Measurements from ENCODE around the gene TMTC1. TPM values are rescaled to one million over a fixed set of nuclear protein-coding genes. Genes with fewer than 3 reads are reported as not detected.

The TMTC1 gene
- total RNA-seq, 1 experiment from 2014 or later = 4.8 TPM

DNA sequence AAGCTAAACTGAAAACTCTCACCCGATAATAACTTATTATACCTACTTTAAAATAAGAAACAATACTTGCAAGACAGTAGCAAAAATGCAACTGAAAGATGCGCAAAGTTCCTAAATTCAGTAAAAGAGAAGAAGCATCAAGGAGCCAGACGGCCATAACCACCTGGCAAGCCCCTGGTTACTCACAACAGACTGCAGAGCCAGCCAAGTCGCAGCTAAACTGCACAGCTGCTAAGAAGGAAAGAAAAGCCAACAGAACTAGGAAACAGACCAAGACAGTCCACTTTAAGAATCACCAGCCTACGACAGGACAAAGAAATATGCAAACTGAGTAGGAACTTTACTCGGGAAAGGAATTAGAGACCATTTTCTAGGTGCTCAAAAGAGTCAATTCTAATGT lies 127.9 kb downstream of the TMTC1 start:
- no peak for TF ChIP-seq EZH2 (IDR thresholded peaks at IDR 0.05; ENCODE audit: low read depth)
- TF ChIP-seq, protein P1, sequence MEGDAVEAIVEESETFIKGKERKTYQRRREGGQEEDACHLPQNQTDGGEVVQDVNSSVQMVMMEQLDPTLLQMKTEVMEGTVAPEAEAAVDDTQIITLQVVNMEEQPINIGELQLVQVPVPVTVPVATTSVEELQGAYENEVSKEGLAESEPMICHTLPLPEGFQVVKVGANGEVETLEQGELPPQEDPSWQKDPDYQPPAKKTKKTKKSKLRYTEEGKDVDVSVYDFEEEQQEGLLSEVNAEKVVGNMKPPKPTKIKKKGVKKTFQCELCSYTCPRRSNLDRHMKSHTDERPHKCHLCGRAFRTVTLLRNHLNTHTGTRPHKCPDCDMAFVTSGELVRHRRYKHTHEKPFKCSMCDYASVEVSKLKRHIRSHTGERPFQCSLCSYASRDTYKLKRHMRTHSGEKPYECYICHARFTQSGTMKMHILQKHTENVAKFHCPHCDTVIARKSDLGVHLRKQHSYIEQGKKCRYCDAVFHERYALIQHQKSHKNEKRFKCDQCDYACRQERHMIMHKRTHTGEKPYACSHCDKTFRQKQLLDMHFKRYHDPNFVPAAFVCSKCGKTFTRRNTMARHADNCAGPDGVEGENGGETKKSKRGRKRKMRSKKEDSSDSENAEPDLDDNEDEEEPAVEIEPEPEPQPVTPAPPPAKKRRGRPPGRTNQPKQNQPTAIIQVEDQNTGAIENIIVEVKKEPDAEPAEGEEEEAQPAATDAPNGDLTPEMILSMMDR (conservative IDR thresholded peaks at IDR 0.05) = no peak

GRCh38 chr12:29653286-29653685 lies 130.5 kb downstream of the TMTC1 start:
- H3K36me3 ChIP-seq (ENCODE audit: low read depth) = no peaks in the 10 kb centered on the region
- no peaks in the 10 kb centered on the region for H3K79me2 ChIP-seq (ENCODE audit: low read depth)
- no peaks in the 10 kb centered on the region for H3K4me1 ChIP-seq (replicated peaks; ENCODE audit: insufficient read depth)
- intact Hi-C loops (cut with micrococcal nuclease; ENCODE audit: unreplicated experiment) = no loop called here
- no TSS peak for BruUV-seq (replicated peaks)
- no peak for DNase-seq
- H3K4me2 ChIP-seq = no peak overlapping the region
- H2AFZ ChIP-seq = no peak overlapping the region
- no peaks in the 10 kb centered on the region for H3K9me2 ChIP-seq (ENCODE audit: insufficient read depth)
- H3K9me3 ChIP-seq (ENCODE audit: insufficient read depth, low read depth) = no peaks in the 10 kb centered on the region
- H3K27ac ChIP-seq = no peak overlapping the region
- no peak for TF ChIP-seq EZH2 (IDR thresholded peaks at IDR 0.05; ENCODE audit: low read depth)
- TF ChIP-seq, protein P1 (conservative IDR thresholded peaks at IDR 0.05) = no peak
- no peak overlapping the region for H3K4me3 ChIP-seq
- no peaks in the 10 kb centered on the region for H3F3A ChIP-seq (ENCODE audit: insufficient read depth, low read depth)
- no peaks in the 10 kb centered on the region for H3K27me3 ChIP-seq (ENCODE audit: insufficient read depth, low read depth)
- H4K20me1 ChIP-seq (ENCODE audit: insufficient read depth) = no peaks in the 10 kb centered on the region
- CTCF ChIA-PET = no interaction called here
- POLR2A ChIA-PET (ENCODE audit: unreplicated experiment) = no interaction called here

More for the DNA sequence above, 127.9 kb downstream of the TMTC1 start:
- DNase-seq = no peak
- Histone ChIP-seq H3K36me3 (ENCODE audit: low read depth) (no peaks in the 10 kb centered on the region), H3K4me1 (replicated peaks; ENCODE audit: insufficient read depth) (no peaks in the 10 kb centered on the region), H3K9me3 (ENCODE audit: insufficient read depth, low read depth) (no peaks in the 10 kb centered on the region), H4K20me1 (ENCODE audit: insufficient read depth) (no peaks in the 10 kb centered on the region), H3K79me2 (ENCODE audit: low read depth) (no peaks in the 10 kb centered on the region), H3K4me3 (no peak overlapping the region), H3K27ac (no peak overlapping the region), H3K4me2 (no peak overlapping the region), H2AFZ (no peak overlapping the region), H3K27me3 (ENCODE audit: insufficient read depth, low read depth) (no peaks in the 10 kb centered on the region), H3K9me2 (ENCODE audit: insufficient read depth) (no peaks in the 10 kb centered on the region), H3F3A (ENCODE audit: insufficient read depth, low read depth) (no peaks in the 10 kb centered on the region)
- POLR2A ChIA-PET (ENCODE audit: unreplicated experiment) = no interaction called here
- intact Hi-C loops (cut with micrococcal nuclease; ENCODE audit: unreplicated experiment) = no loop called here
- BruUV-seq (replicated peaks) = no TSS peak
- CTCF ChIA-PET = no interaction called here

- Histone ChIP-seq H3K27me3 (ENCODE audit: insufficient read depth, low read depth) (no peaks in the 10 kb centered on the region), H3K4me1 (replicated peaks; ENCODE audit: insufficient read depth) (no peaks in the 10 kb centered on the region), H2AFZ (no peak overlapping the region), H4K20me1 (ENCODE audit: insufficient read depth) (no peaks in the 10 kb centered on the region), H3K4me3 (no peak overlapping the region), H3K27ac (no peak overlapping the region), H3F3A (ENCODE audit: insufficient read depth, low read depth) (no peaks in the 10 kb centered on the region), H3K79me2 (ENCODE audit: low read depth) (no peaks in the 10 kb centered on the region), H3K36me3 (ENCODE audit: low read depth) (no peaks in the 10 kb centered on the region), H3K4me2 (no peak overlapping the region), H3K9me2 (ENCODE audit: insufficient read depth) (no peaks in the 10 kb centered on the region), H3K9me3 (ENCODE audit: insufficient read depth, low read depth) (no peaks in the 10 kb centered on the region; the same call in 1 of the 2 replicates)
- POLR2A ChIA-PET (ENCODE audit: unreplicated experiment) = no interaction called here
- intact Hi-C loops (cut with micrococcal nuclease; ENCODE audit: unreplicated experiment) = no loop called here
- DNase-seq = no peak
- CTCF ChIA-PET = no interaction called here
- BruUV-seq (replicated peaks) = no TSS peak
- TF ChIP-seq, protein P1 (conservative IDR thresholded peaks at IDR 0.05) = no peak
Measured at GRCh38 chr12:29650371-29650770, 133.4 kb downstream of the TMTC1 start.
